Activated CD8-positive, alpha-beta T cell treated with anti-CD3 and anti-CD28 coated beads for 36 hours (primary cell): Measurements from ENCODE around the gene CFAP58. TPM values are rescaled to one million over a fixed set of nuclear protein-coding genes. Genes with fewer than 3 reads are reported as not detected.

ENCODE experiments used
- ATAC-seq: fragments of 200-7000 bp; cut with Tn5 transposase; one replicate; pipeline ENCODE4 v1.10.0; 2021; ENCODE audit warnings: mild to moderate bottlenecking, moderate library complexity
- CTCF ChIA-PET: fragments of 350-600 bp; sonication (Branson Sonifier 250); formaldehyde crosslinking; loops from one replicate; lab custom pipeline; 2021; ENCODE audit warnings: antibody characterized with exemption; lab: Charles Lee
- POLR2A ChIA-PET: fragments of 350-600 bp; sonication (Branson Sonifier 250); formaldehyde crosslinking; loops from one replicate; lab custom pipeline; 2021; ENCODE audit warnings: antibody characterized with exemption; lab: Charles Lee
- DNase-seq: peaks from one replicate; pipeline ENCODE4 v3.0.0-alpha.2; 2020
- H3K27ac Mint-ChIP-seq: one replicate; pipeline ENCODE4 v1.8.0; 2021; ENCODE audit warnings: mild to moderate bottlenecking, mixed read lengths
- H3K27me3 Mint-ChIP-seq: one replicate; pipeline ENCODE4 v1.8.0; 2021; ENCODE audit warnings: mixed read lengths
- H3K36me3 Mint-ChIP-seq: one replicate; pipeline ENCODE4 v1.8.0; 2021; ENCODE audit warnings: low read depth, mixed read lengths
- H3K4me1 Mint-ChIP-seq: one replicate; pipeline ENCODE4 v1.8.0; 2021; ENCODE audit warnings: low read depth, mixed read lengths
- H3K4me3 Mint-ChIP-seq: one replicate; pipeline ENCODE4 v1.8.0; 2021; ENCODE audit warnings: mild to moderate bottlenecking, moderate library complexity, mixed read lengths
- H3K9me3 Mint-ChIP-seq: one replicate; pipeline ENCODE4 v1.8.0; 2021; ENCODE audit warnings: mixed read lengths
- intact Hi-C: fragments of 100-400 bp; cut with micrococcal nuclease; formaldehyde crosslinking; loops from one replicate; pipeline ENCODE4 v1.10.0; 2022
- total RNA-seq, 2 experiments: library from RNA; stranded (reverse); gene quantifications; one replicate each; pipeline ENCODE4 v1.2.3, GENCODE V29; 2021
- TF ChIP-seq, protein P1 (sequence below): fragments of 200-600 bp; IDR thresholded peaks from one replicate; pipeline ENCODE4 v1.8.0; 2022; ENCODE audit warnings: antibody characterized with exemption, mild to moderate bottlenecking

The CFAP58 gene
- total RNA-seq, 2 experiments from 2014 or later: 0.27 to 0.38 TPM

DNA sequence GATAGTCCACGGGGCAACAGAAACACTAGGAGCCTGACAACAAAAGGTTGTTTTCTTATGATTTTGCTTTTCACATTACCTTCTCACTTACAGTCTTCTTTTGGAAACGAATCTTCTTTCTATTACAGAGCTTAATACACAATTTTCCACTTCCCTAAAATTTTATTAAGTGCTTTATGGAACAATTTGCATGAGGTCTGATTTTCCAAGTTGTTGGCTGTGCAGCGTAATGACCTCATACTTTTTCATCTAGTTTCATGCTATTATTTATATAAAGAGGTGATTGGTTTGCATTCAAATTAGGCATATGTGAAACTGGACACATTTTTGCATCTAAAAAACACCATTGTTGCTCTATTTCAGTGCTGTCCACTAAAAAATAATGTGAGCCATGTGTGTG is 76.7 kb downstream of the CFAP58 start:
- no peak overlapping the region for H3K27ac Mint-ChIP-seq
- H3K9me3 Mint-ChIP-seq: no peaks in the 10 kb centered on the region
- no peaks in the 10 kb centered on the region for H3K36me3 Mint-ChIP-seq
- ATAC-seq (no peak), DNase-seq (no peak)
- ChIA-PET POLR2A (no interaction called here), CTCF (interaction anchor here (1.7 kb wide), 1 partner anchor 13 kb away, joined by 4 read pairs; no protein-coding TSS in a partner anchor)
- intact Hi-C loops: no loop called here
- no peak overlapping the region for H3K4me3 Mint-ChIP-seq
- no peaks in the 10 kb centered on the region for H3K4me1 Mint-ChIP-seq
- H3K27me3 Mint-ChIP-seq: peaks cover 6% of the 10 kb centered on the region
- TF ChIP-seq, protein P1, sequence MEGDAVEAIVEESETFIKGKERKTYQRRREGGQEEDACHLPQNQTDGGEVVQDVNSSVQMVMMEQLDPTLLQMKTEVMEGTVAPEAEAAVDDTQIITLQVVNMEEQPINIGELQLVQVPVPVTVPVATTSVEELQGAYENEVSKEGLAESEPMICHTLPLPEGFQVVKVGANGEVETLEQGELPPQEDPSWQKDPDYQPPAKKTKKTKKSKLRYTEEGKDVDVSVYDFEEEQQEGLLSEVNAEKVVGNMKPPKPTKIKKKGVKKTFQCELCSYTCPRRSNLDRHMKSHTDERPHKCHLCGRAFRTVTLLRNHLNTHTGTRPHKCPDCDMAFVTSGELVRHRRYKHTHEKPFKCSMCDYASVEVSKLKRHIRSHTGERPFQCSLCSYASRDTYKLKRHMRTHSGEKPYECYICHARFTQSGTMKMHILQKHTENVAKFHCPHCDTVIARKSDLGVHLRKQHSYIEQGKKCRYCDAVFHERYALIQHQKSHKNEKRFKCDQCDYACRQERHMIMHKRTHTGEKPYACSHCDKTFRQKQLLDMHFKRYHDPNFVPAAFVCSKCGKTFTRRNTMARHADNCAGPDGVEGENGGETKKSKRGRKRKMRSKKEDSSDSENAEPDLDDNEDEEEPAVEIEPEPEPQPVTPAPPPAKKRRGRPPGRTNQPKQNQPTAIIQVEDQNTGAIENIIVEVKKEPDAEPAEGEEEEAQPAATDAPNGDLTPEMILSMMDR: no peak

DNA sequence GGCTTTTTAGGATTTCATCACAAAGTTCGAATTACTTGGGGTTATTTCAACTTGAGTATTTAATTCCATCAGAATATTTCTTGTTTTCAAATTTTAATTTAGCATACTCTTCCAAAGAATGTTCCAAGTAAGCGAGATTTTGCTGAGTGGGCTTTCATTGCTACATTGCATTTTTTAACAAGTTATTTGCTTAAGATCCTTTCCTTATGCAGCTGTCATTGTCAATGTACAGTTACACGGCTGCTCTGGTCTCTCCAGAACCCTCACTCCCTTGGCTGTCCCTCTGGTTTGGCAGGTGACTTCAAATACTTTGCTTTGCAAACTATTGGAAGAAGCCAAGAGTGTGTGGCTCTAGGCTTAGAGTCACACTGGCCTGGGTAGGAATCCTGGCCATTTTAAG is 80.0 kb downstream of the CFAP58 start:
- no peak for ATAC-seq

GRCh38 chr10:104434601-104435000 is 81.0 kb downstream of the CFAP58 start:
- ATAC-seq: no peak

More for the DNA sequence above, 80.0 kb downstream of the CFAP58 start:
- no peaks in the 10 kb centered on the region for H3K4me1 Mint-ChIP-seq
- H3K9me3 Mint-ChIP-seq: no peaks in the 10 kb centered on the region
- H3K4me3 Mint-ChIP-seq: no peak overlapping the region
- CTCF ChIA-PET: no interaction called here
- no peaks in the 10 kb centered on the region for H3K36me3 Mint-ChIP-seq
- no peak for DNase-seq
- POLR2A ChIA-PET: no interaction called here
- H3K27me3 Mint-ChIP-seq: peaks cover 6% of the 10 kb centered on the region
- no peak overlapping the region for H3K27ac Mint-ChIP-seq
- TF ChIP-seq, protein P1: no peak
- intact Hi-C loops: no loop called here

GRCh38 chr10:104435822-104436221 is 82.2 kb downstream of the CFAP58 start:
- no peaks in the 10 kb centered on the region for H3K9me3 Mint-ChIP-seq
- no peak for ATAC-seq
- ChIA-PET CTCF (no interaction called here), POLR2A (no interaction called here)
- H3K27me3 Mint-ChIP-seq: peaks cover 6% of the 10 kb centered on the region
- no peak overlapping the region for H3K4me3 Mint-ChIP-seq
- H3K36me3 Mint-ChIP-seq: no peaks in the 10 kb centered on the region
- intact Hi-C loops: no loop called here
- H3K27ac Mint-ChIP-seq: no peak overlapping the region
- no peak for DNase-seq
- no peaks in the 10 kb centered on the region for H3K4me1 Mint-ChIP-seq
- TF ChIP-seq, protein P1: no peak

More at GRCh38 chr10:104434601-104435000, 81.0 kb downstream of the CFAP58 start:
- no peaks in the 10 kb centered on the region for H3K4me1 Mint-ChIP-seq
- ChIA-PET CTCF (no interaction called here), POLR2A (no interaction called here)
- intact Hi-C loops: no loop called here
- no peaks in the 10 kb centered on the region for H3K36me3 Mint-ChIP-seq
- no peaks in the 10 kb centered on the region for H3K9me3 Mint-ChIP-seq
- H3K27me3 Mint-ChIP-seq: peaks cover 6% of the 10 kb centered on the region
- H3K27ac Mint-ChIP-seq: no peak overlapping the region
- no peak overlapping the region for H3K4me3 Mint-ChIP-seq
- TF ChIP-seq, protein P1: no peak
- DNase-seq: no peak

GRCh38 chr10:104437226-104437625 is 83.6 kb downstream of the CFAP58 start:
- Mint-ChIP-seq H3K9me3 (no peaks in the 10 kb centered on the region), H3K27me3 (peaks cover 3% of the 10 kb centered on the region), H3K4me1 (no peaks in the 10 kb centered on the region), H3K4me3 (no peak overlapping the region), H3K36me3 (no peaks in the 10 kb centered on the region), H3K27ac (no peak overlapping the region)
- DNase-seq (no peak), ATAC-seq (no peak)
- intact Hi-C loops: no loop called here
- POLR2A ChIA-PET: interaction anchor here (1.0 kb wide), 1 partner anchor 9 kb away, joined by 3 read pairs; no protein-coding TSS in a partner anchor
- CTCF ChIA-PET: no interaction called here
- TF ChIP-seq, protein P1: no peak
